GM19372 (cell line): ENCODE data around the gene TSSC4.
"Not testable (repeated sequence)": the region's sequence is repeated elsewhere in the genome, so short reads cannot be mapped to it uniquely, and the experiment has no call there.

ENCODE experiments used
- ATAC-seq: cut with Tn5 transposase; IDR thresholded peaks from one replicate; pipeline ENCODE4 v1.9.1; 2021; ENCODE audit warnings: mild to moderate bottlenecking, low read depth, moderate library complexity; ENCODE audit not compliant: unreplicated experiment

The TSSC4 gene

GRCh38 chr11:2400069-2400761, at the start of gene TSSC4:
TSS of gene TSSC4 (plus strand) at chr11:2400750. CDS start at chr11:2402634, 1,884 bp downstream.
- peak; percentile 90 for ATAC-seq

GRCh38 chr11:2351701-2352100, 48.8 kb upstream of the TSSC4 start:
- no peak for ATAC-seq

- ATAC-seq, result no peak
Measured at GRCh38 chr11:2352420-2352819, 48.1 kb upstream of the TSSC4 start.

- ATAC-seq, result no peak
Measured at GRCh38 chr11:2355000-2355644, 45.4 kb upstream of the TSSC4 start.

GRCh38 chr11:2357246-2357645, 43.3 kb upstream of the TSSC4 start:
- ATAC-seq, result no peak

- ATAC-seq, result not testable (repeated sequence)
Measured at GRCh38 chr11:2357651-2358050, 42.9 kb upstream of the TSSC4 start.

GRCh38 chr11:2358754-2359442, 41.7 kb upstream of the TSSC4 start:
- no peak for ATAC-seq

- no peak for ATAC-seq
Measured at GRCh38 chr11:2359557-2359956, 41.0 kb upstream of the TSSC4 start.

GRCh38 chr11:2360081-2360642, 40.4 kb upstream of the TSSC4 start:
- no peak for ATAC-seq

GRCh38 chr11:2361565-2361964, 39.0 kb upstream of the TSSC4 start:
- ATAC-seq, result no peak

- ATAC-seq, result no peak
Measured at GRCh38 chr11:2362414-2362813, 38.1 kb upstream of the TSSC4 start.

GRCh38 chr11:2363130-2363529, 37.4 kb upstream of the TSSC4 start:
- ATAC-seq, result no peak

- ATAC-seq, result no peak
Measured at GRCh38 chr11:2363577-2364370, 36.8 kb upstream of the TSSC4 start.

GRCh38 chr11:2364386-2364785, 36.2 kb upstream of the TSSC4 start:
- not testable (repeated sequence) for ATAC-seq

GRCh38 chr11:2365571-2366210, 34.9 kb upstream of the TSSC4 start:
- ATAC-seq, result no peak

GRCh38 chr11:2366276-2366675, 34.3 kb upstream of the TSSC4 start:
- ATAC-seq, result no peak

GRCh38 chr11:2366733-2367132, 33.8 kb upstream of the TSSC4 start:
- no peak for ATAC-seq

GRCh38 chr11:2367266-2368160, 33.0 kb upstream of the TSSC4 start:
- no peak for ATAC-seq
